Measurements from ENCODE around the gene IGHMBP2.
"Not testable (repeated sequence)": the region's sequence is repeated elsewhere in the genome, so short reads cannot be mapped to it uniquely, and the experiment has no call there.

The IGHMBP2 gene

DNA sequence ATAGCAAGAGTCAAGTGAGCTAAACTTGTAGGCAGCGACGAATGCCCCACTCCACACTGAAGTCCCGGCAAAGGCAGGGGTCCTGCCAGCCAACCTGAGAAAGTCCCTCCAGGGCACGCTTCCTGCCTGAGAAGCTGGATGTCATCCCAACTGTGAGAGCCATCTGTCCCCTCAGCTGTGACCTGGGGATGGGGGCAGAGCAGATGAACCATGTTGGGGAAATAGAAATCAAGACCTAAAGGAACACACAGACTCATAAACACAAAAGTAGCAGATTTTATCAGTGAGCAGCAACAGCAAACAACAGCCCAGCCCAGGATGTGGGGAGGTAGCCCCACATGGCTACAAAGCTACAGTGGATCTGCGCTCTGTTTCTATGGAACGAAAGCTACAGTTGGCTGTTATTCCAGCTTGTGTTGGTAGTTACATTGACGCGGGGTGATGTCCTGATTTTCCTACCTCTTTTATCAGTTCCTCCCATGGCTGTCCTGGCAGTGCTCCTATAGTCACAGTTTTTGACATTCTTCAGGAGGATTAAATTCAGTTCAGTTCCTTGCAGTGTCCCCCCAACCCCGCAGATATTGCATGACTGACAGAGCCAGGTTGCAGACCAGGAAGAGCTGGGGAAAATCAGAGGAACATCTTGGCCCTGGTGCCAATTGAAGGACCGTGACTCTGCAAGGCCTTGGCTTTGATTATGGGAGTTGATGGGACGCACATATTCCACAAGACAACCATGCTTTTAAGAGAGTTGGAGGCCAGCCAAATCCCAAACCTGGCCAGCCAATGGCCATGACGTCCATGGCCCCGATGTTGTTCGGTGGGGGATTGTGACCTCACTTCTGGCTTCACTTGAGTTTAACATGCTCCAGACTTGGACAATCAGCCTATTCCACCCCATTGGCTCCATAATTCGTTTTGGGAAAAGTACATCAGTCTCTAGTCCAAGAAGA, 62.5 kb downstream of the IGHMBP2 start:
- DNase-seq: no peak

DNA sequence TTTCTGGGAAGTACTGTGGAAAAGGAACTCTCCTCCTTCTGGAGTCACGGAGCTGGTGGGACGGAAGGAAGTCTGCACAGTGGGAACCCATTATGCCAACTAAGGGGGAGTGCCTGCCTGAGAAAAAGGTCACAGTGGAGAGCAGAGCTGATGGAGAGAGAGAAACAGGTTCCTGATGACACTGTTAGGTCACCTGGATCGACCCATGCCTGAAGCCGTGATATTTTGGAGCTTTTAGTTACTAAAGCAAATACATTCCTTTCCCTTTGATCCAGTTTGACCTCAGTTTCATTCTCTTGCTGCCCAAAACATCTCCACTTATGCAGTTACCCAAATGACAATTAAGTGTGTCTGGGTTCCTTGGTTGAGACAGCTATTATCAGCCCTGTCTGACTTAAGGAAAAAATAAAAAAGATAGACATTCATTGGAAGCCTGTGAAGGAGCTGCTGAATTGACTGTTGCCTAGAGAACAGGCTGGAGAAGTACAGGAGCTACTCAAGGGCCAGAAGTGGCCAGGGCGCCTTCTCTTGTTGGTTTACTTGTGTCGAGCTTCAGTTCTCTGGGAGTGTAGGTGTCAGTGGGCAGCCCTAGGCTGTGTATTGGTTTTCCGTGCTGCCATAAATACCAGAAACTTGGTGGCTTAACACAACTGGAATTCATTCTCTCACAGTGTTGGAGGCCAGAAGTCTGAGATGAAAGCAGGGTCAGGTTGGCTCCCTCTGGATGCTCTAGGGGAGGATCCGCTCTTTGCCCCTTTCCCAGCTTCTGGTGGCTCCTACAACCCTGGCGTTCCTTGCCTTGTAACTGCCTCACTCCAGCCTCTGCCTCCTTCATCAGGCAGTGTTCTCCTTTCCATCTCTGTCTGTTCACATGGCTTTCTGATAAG, 63.4 kb downstream of the IGHMBP2 start:
- no peak for DNase-seq

DNA sequence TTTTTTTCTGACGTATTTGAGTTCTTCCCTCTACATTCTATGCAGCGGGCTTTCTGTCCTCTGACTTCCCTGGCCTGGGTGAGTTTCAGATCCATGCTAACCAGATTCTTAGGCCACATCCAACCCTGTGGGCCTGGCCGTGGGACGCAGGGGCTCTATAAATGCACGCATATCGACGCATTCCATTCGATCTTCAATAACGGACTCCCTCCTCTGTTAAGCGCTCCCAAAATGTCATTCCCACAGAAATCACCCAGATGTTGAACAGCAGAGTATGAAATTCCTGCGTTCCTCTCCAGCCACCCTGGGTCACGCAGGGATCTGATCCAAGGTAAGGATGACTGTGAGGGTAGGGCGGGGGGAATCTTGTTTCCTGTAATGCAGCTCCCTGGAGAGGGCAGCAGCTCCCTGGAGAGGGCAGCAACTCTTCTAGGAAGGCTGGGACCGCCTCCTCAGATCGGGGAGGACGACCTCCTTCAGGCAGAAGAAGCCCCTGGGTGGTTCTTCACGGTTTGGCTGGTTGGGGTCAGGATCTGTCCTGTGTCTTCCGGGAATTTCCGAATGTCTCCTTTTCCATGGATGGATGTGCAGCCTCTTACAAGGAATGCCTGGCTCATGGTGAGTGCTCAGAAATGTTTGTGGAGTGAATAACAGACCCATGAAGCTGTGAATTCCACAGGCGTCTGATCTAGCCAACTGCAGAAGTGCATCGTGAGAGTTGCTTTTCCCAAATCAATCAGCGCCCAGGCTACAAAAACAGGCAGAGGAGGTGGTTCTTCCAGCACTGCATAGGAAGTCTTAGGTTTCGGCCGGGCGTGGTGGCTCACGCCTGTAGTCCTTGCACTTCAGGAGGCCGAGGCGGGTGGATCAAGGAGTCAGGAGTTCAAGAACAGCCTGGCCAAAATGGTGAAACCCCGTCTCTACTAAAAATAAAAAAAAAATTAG, 64.9 kb downstream of the IGHMBP2 start:
- no peak for DNase-seq

GRCh38 chr11:68969386-68969785, 65.7 kb downstream of the IGHMBP2 start:
- no peak for DNase-seq

GRCh38 chr11:68970921-68971636, 67.4 kb downstream of the IGHMBP2 start:
- no peak for DNase-seq

DNA sequence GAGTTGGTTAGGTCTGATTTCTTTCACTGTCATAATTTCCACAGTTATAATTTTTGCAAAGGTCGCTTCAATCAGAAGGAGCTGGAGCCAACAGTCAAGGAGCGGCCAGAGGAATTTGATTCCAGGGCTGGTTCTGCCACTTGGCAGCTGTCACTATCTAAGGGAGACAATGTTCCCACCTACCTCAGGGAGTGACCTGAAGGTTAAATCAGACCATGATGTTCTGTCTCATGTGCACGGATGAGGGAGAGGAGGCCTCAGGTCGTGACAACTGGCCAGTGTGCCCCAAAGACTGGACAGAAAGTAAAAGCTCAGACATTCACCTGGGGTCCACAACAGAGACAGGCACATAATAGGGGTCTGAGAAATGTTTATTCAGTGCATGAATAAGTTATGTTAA, 69.5 kb downstream of the IGHMBP2 start:
- DNase-seq: no peak

DNA sequence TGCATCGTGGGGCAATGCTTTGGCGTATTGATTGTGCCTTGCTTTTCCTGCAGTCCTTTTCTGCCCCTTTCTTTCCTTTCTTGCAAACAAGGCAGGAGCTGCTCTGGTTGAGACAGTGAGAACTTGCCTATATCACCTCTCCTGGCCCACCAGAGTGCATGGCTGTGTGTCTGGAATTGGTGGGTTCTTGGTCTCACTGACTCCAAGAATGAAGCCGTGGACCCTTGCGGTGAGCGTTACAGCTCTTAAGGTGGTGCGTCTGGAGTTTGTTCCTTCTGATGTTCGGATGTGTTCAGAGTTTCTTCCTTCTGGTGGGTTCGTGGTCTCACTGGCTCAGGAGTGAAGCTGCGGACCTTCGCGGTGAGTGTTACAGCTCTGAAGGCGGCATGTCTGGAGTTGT, 70.0 kb downstream of the IGHMBP2 start:
- not testable (repeated sequence) for DNase-seq

- peak; percentile 35 for DNase-seq
Observed at GRCh38 chr11:68974421-68975194, 70.9 kb downstream of the IGHMBP2 start.

- DNase-seq: no peak
Observed at GRCh38 chr11:68976095-68976494, 72.4 kb downstream of the IGHMBP2 start.

- DNase-seq: no peak
Observed at GRCh38 chr11:68976563-68976962, 72.9 kb downstream of the IGHMBP2 start.

- DNase-seq: no peak
Observed at GRCh38 chr11:68977781-68978625, 74.3 kb downstream of the IGHMBP2 start.

GRCh38 chr11:68978626-68978930, 74.9 kb downstream of the IGHMBP2 start:
- DNase-seq: no peak

DNA sequence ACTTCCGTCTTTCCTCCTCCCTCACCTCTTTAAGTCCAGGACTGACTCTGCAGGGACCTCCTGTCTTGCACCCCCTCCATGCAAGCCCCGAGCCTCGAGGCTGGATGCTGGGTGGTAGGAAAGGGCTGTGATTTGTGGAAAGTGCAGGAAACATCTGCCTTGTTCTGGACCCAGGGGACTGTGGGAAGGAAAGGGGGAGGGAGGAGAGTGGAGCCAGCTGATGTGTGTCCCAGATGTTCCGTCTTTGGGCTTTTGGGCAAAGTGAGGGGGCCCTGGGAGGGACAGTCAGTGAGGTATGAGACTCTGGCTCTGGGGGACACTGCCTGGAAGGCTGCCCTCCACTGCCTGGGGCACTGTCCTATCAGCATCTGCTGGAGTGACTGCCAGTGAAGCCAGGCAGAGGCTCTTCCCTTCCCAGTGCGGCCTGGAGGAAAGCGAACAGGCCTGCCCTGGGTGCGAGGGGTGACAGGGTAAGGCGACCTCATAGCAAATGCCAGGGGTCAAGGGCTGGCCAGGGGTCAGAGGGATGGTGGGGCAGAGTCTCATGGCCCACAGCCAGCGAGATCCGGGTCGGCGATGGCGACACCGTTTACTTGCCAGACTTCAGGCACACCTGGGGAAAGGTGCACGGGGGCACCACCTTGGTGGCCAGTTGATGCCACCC, 75.4 kb downstream of the IGHMBP2 start:
- DNase-seq: no peak

- DNase-seq: no peak
Observed at GRCh38 chr11:68979931-68980775, 76.5 kb downstream of the IGHMBP2 start.

DNA sequence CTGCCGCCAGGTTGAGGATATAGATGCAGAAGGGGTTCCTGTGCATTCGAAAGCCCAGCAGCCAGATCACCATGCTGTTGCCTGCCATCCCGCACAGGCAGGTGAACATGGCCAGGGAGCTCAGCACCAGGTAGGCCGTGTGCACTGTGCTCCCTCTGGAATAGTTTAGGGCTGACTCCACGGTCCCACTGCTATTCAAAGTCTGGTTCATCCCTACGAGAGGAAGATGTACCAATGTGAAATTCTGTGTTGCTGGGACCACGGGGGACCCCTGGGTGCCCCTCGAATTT, 77.0 kb downstream of the IGHMBP2 start, which contains the start of gene MRGPRD:
TSS of gene MRGPRD (minus strand) at position 211 of the 290 bp plus-strand sequence. CDS start at position 211, 0 bp downstream.
- no peak for DNase-seq

DNA sequence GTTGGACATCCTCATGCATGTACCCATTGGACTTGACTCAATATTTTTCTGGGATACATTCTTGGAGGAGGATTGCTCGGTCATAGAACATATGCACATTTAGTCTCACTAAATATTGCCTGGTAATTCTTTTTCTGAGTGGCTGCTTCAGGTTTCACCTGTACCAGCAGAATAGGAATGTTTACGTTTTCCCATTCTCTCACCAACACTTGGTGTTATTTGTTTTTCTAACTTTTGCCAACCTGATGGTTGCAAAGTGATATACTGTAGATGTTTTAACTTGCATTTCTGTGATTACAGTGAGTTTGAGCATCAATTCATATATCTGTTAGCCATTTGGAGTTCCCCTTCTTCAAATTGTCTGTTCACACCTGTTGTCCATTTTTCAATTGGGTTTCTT, 78.4 kb downstream of the IGHMBP2 start:
- DNase-seq: no peak

DNA sequence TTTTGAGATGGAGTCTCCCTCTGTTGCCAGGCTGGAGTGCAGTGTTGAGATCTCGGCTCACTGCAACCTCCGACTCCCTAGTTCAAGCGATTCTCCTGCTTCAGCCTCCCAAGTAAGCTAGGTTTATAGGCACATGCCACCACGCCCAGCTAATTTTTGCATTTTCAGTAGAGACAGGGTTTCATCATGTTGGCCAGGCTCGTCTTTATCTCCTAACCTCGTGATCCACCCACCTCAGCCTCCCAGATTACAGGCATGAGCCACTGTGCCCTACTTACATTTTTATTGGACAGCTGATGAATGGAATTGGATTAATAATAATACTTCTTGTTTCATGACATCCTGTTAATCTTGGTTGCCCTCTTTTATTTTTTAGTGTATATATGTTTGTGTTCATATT, 80.1 kb downstream of the IGHMBP2 start:
- DNase-seq: no peak

DNA sequence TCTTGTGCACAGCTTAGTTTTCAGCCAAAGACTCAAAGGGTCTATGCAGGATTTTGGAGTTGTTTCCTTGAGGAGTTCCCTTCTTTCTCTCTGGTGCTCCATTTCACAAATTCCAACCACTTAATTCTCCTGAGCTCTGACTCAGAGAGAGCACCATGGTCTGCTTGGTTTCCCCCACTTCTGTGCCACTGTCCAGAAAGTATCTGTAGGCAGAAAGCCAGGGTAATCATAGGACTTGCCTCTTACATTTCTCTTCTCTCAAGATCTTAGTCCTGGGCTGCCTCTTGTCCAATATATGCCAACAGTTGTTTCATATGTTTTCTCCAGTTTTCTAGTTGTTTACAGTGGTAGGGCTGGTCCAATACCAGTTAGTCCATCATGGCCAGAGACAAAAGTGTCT, 83.5 kb downstream of the IGHMBP2 start:
- no peak for DNase-seq

DNA sequence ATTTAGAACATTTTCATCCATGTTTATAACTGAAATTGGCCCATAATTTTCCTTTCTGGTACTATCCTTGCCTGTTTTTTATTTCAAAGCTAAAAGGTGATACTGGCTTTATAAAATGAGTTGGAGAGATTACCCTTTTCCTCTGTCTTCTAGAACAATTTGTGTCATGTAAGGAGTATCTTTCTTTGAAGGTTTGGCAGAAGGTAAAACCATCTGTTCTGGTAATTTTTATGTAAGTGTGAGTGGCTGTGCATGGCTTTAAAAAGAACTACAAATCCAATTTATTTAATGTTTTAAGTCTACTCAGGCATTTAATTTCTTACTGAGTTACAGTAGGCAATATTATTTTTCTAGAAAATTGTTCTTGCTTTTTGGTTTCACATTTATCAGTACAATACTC, 84.8 kb downstream of the IGHMBP2 start:
- no peak for DNase-seq

Measured in stimulated activated CD8-positive, alpha-beta memory T cell treated with anti-CD3 and anti-CD28 coated beads, Interleukin-4, amount 100 ng/mL, for 48 hours (primary cell).